ENCODE data around the gene RPL27A. TPM values are rescaled to one million over a fixed set of nuclear protein-coding genes. Genes with fewer than 3 reads are reported as not detected.

Gene RPL27A
- total and polyA plus RNA-seq, 2 donors (not counting 1 experiment from before 2014, with no cell fraction given): 1,035 to 1,114 TPM

DNA sequence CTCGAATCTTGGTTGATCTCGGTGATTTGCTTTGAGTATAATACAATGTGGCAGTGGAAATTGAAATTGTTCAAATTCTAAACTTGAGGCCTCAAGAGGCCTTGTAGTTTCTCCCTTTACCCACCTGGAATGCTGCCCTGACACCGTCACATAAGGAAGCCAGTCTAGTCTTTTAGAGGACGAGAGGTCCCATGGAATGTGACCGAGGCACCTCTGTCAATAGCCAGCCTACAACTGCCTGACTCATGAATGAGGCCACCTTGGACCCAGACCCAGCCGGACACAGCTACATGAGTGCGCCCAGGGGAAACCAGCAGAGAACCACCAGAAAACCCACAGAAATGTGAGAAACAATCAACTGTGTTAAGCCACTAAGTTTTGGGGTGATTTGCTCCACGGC is 52.5 kb downstream of the RPL27A start:
- H3K4me2 ChIP-seq (ENCODE audit: extremely low read depth, insufficient read depth, low read length): no peak overlapping the region
- no peak overlapping the region for H2AFZ ChIP-seq (ENCODE audit: low read length)
- H3K9ac ChIP-seq (ENCODE audit: insufficient read depth, low read length): no peak overlapping the region
- no peaks in the 10 kb centered on the region for H3K27me3 ChIP-seq (ENCODE audit: control insufficient read depth, insufficient read depth, low read length)
- no peaks in the 10 kb centered on the region for H4K20me1 ChIP-seq (ENCODE audit: control insufficient read depth, extremely low read depth, insufficient read depth, low read length)
- no peak overlapping the region for H3K4me3 ChIP-seq (replicated peaks in 1 of 4; ENCODE audit: control extremely low read depth in 1 of 4, insufficient read depth in 1 of 4, low read depth in 3 of 4, low read length in 4 of 4)
- H3K79me2 ChIP-seq (ENCODE audit: control insufficient read depth, insufficient read depth, low read length): no peaks in the 10 kb centered on the region
- no peak overlapping the region for H3K27ac ChIP-seq (ENCODE audit: insufficient read depth, low read length)
- peaks cover 6% of the 10 kb centered on the region for H3K36me3 ChIP-seq (ENCODE audit: control insufficient read depth, insufficient read depth, low read length)
- H3K4me1 ChIP-seq (ENCODE audit: control insufficient read depth, extremely low read depth, insufficient read depth, low read length): peaks cover 22% of the 10 kb centered on the region
- H3K9me3 ChIP-seq (ENCODE audit: control insufficient read depth, insufficient read depth, low read depth, low read length): no peaks in the 10 kb centered on the region
- peak in 1 of 2 donors; percentile 42 for DNase-seq (ENCODE audit: low read depth in 2 of 2)
- no peak for TF ChIP-seq EZH2 (IDR thresholded peaks at IDR 0.05; ENCODE audit: low read length, missing control alignments)
- TF ChIP-seq, protein P1, sequence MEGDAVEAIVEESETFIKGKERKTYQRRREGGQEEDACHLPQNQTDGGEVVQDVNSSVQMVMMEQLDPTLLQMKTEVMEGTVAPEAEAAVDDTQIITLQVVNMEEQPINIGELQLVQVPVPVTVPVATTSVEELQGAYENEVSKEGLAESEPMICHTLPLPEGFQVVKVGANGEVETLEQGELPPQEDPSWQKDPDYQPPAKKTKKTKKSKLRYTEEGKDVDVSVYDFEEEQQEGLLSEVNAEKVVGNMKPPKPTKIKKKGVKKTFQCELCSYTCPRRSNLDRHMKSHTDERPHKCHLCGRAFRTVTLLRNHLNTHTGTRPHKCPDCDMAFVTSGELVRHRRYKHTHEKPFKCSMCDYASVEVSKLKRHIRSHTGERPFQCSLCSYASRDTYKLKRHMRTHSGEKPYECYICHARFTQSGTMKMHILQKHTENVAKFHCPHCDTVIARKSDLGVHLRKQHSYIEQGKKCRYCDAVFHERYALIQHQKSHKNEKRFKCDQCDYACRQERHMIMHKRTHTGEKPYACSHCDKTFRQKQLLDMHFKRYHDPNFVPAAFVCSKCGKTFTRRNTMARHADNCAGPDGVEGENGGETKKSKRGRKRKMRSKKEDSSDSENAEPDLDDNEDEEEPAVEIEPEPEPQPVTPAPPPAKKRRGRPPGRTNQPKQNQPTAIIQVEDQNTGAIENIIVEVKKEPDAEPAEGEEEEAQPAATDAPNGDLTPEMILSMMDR (conservative IDR thresholded peaks at IDR 0.05 in 1 of 2, IDR thresholded peaks at IDR 0.05 in 1 of 2; ENCODE audit: low read depth in 1 of 2, low read length in 2 of 2): no peak

DNA sequence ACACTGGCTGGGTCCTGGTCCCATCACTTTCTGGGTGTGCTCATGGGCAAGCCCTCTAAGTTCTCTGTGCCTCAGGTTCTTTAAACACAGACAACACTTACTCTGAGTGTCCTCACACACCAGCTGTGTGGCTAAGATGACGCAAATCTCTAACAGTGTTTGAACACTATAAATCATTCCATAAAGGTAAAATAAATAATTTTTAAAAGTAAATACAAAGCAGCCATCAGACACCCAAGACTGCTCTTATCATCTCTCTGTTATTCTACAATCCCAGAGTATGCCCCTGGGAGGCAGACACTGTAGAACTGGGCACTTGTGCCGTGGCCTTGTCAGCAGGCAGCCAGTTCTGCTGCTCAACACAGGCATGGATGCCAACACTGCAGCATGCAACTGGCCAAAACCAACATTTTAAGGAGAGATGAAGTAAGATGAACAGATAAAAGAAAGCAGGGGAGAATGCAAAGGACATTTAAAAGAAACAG is 56.8 kb downstream of the RPL27A start:
- no peak overlapping the region for H3K27ac ChIP-seq (ENCODE audit: insufficient read depth, low read length)
- TF ChIP-seq, protein P1 (conservative IDR thresholded peaks at IDR 0.05 in 1 of 2, IDR thresholded peaks at IDR 0.05 in 1 of 2; ENCODE audit: low read depth in 1 of 2, low read length in 2 of 2): no peak
- no peak for TF ChIP-seq EZH2 (IDR thresholded peaks at IDR 0.05; ENCODE audit: low read length, missing control alignments)
- H3K27me3 ChIP-seq (ENCODE audit: control insufficient read depth, insufficient read depth, low read length): no peaks in the 10 kb centered on the region
- no peaks in the 10 kb centered on the region for H3K36me3 ChIP-seq (ENCODE audit: control insufficient read depth, insufficient read depth, low read length)
- no peak overlapping the region for H3K4me3 ChIP-seq (replicated peaks in 1 of 4; ENCODE audit: control extremely low read depth in 1 of 4, insufficient read depth in 1 of 4, low read depth in 3 of 4, low read length in 4 of 4)
- no peak overlapping the region for H3K4me2 ChIP-seq (ENCODE audit: extremely low read depth, insufficient read depth, low read length)
- no peaks in the 10 kb centered on the region for H3K79me2 ChIP-seq (ENCODE audit: control insufficient read depth, insufficient read depth, low read length)
- DNase-seq (ENCODE audit: low read depth in 2 of 2): no peak
- H3K9me3 ChIP-seq (ENCODE audit: control insufficient read depth, insufficient read depth, low read depth, low read length): no peaks in the 10 kb centered on the region
- H4K20me1 ChIP-seq (ENCODE audit: control insufficient read depth, extremely low read depth, insufficient read depth, low read length): no peaks in the 10 kb centered on the region
- H2AFZ ChIP-seq (ENCODE audit: low read length): no peak overlapping the region
- no peaks in the 10 kb centered on the region for H3K4me1 ChIP-seq (ENCODE audit: control insufficient read depth, extremely low read depth, insufficient read depth, low read length)
- H3K9ac ChIP-seq (ENCODE audit: insufficient read depth, low read length): no peak overlapping the region

Other genes with a start within 250 kb of the RPL27A start
- 1.7 and 2.8 TPM in 2 replicates for gene STK33, start 88.6 kb upstream of the RPL27A start, total RNA-seq
- gene STK33, start 88.6 kb upstream of the RPL27A start, polyA plus RNA-seq: 2.0 and 3.3 TPM in 2 replicates
- 5.6 and 13.7 TPM in 2 replicates for gene TRIM66, start 127 bp upstream of the RPL27A start, total RNA-seq
- gene TRIM66, start 127 bp upstream of the RPL27A start, polyA plus RNA-seq: 2.5 and 3.9 TPM in 2 replicates
- gene AKIP1, start 228.4 kb downstream of the RPL27A start, total RNA-seq: 35.4 and 63.7 TPM in 2 replicates
- gene AKIP1, start 228.4 kb downstream of the RPL27A start, polyA plus RNA-seq: 42.2 and 50.8 TPM in 2 replicates

All from fibroblast of lung (primary cell).